Suprapubic skin (tissue), 4 donors: ENCODE measurements around the gene KCNK6. TPM values are rescaled to one million over a fixed set of nuclear protein-coding genes. Genes with fewer than 3 reads are reported as not detected.
"Not testable (repeated sequence)": the region's sequence is repeated elsewhere in the genome, so short reads cannot be mapped to it uniquely, and the experiment has no call there.

Source experiments
- DNase-seq, 2 donors: peaks; one replicate each; pipeline ENCODE4 v3.0.0-alpha.2; 2019; ENCODE audit warnings: low spot score in 2 of 2
- H3K27ac ChIP-seq: fragments of 200-600 bp; sonication (generic); one replicate; pipeline ENCODE4 v1.5.1; 2019
- H3K27me3 ChIP-seq: fragments of 200-600 bp; sonication (generic); one replicate; pipeline ENCODE4 v1.5.1; 2019
- H3K36me3 ChIP-seq: fragments of 200-600 bp; sonication (generic); one replicate; pipeline ENCODE4 v1.5.1; 2019
- H3K4me1 ChIP-seq: fragments of 200-600 bp; sonication (generic); one replicate; pipeline ENCODE4 v1.5.1; 2019
- H3K4me3 ChIP-seq: fragments of 200-600 bp; sonication (generic); one replicate; pipeline ENCODE4 v1.5.1; 2019; ENCODE audit warnings: mild to moderate bottlenecking
- H3K9me3 ChIP-seq: fragments of 200-600 bp; sonication (generic); one replicate; pipeline ENCODE4 v1.5.1; 2019
- CTCF ChIP-seq, 2 donors: fragments of 200-600 bp in 1 of 2; fragments of 450-650 bp in 1 of 2; sonication (generic) in 1 of 2; IDR thresholded peaks; one replicate each; pipeline ENCODE4 v1.5.1; 2016 to 2019; ENCODE audit warnings: antibody characterized with exemption in 2 of 2, mild to moderate bottlenecking in 1 of 2, moderate library complexity in 1 of 2
- EP300 ChIP-seq: sonication (generic); formaldehyde crosslinking; IDR thresholded peaks from one replicate; pipeline ENCODE4 v1.6.1; 2017; ENCODE audit warnings: antibody characterized with exemption
- POLR2A ChIP-seq, 2 donors: fragments of 450-650 bp; IDR thresholded peaks; one replicate each; pipeline ENCODE4 v1.6.1; 2017; ENCODE audit warnings: antibody characterized with exemption in 2 of 2, mild to moderate bottlenecking in 2 of 2, moderate library complexity in 2 of 2
- POLR2AphosphoS5 ChIP-seq, 3 donors: sonication (generic); formaldehyde crosslinking; IDR thresholded peaks; one replicate each; pipeline ENCODE4 v1.6.1; 2017; ENCODE audit warnings: antibody characterized with exemption in 3 of 3
- WGBS: methylation state at CpG from one replicate; pipeline ENCODE4 v1.1.5; 2018; 5-methylcytosine and 5-hydroxymethylcytosine counted together
- total RNA-seq, 4 donors: library from RNA; depleted of rRNA; stranded (reverse); fragments of >200 nt; gene quantifications; one replicate each; pipeline ENCODE4 v1.1.0, GENCODE V29; 2016

Gene KCNK6
- total RNA-seq, 4 donors from 2014 or later = 18.6 to 27.4 (median 22.8) TPM

GRCh38 chr19:38362076-38362945, 42.7 kb downstream of the KCNK6 start:
- Histone ChIP-seq H3K36me3 (no peaks in the 10 kb centered on the region), H3K4me3 (peak overlapping the region; percentile 70), H3K9me3 (no peaks in the 10 kb centered on the region), H3K4me1 (peaks cover 21% of the 10 kb centered on the region), H3K27ac (peak overlapping the region; percentile 40), H3K27me3 (peaks cover 19% of the 10 kb centered on the region)
- DNase-seq = peak; percentile 92
- TF ChIP-seq EP300 (no peak), POLR2A (IDR thresholded peaks at IDR 0.05) (no peak), CTCF (IDR thresholded peaks at IDR 0.05) (no peak), POLR2AphosphoS5 (IDR thresholded peaks at IDR 0.05) (no peak)
- 4% methylated on average over 17 of the region's 68 CpGs for WGBS

- not testable (repeated sequence) for H3K27ac ChIP-seq, DNase-seq, H3K36me3 ChIP-seq, H3K9me3 ChIP-seq
- Histone ChIP-seq H3K4me1 (peaks cover 21% of the 10 kb centered on the region), H3K4me3 (peak overlapping the region; percentile 70), H3K27me3 (peaks cover 19% of the 10 kb centered on the region)
- WGBS = 81% methylated on average over 15 of the region's 16 CpGs
Observed at GRCh38 chr19:38362946-38363688, 43.5 kb downstream of the KCNK6 start.

- TF ChIP-seq EP300 = no peak
- no peak for TF ChIP-seq CTCF (IDR thresholded peaks at IDR 0.05)
- TF ChIP-seq POLR2A (IDR thresholded peaks at IDR 0.05) = no peak
- TF ChIP-seq POLR2AphosphoS5 (IDR thresholded peaks at IDR 0.05) = no peak
- Histone ChIP-seq H3K4me3 (no peak overlapping the region), H3K27me3 (no peaks in the 10 kb centered on the region), H3K36me3 (no peaks in the 10 kb centered on the region), H3K9me3 (no peaks in the 10 kb centered on the region), H3K4me1 (peaks cover 12% of the 10 kb centered on the region), H3K27ac (no peak overlapping the region)
- DNase-seq = no peak
- WGBS = 83% methylated on average over 12 of the region's 12 CpGs
Observed at GRCh38 chr19:38367041-38367440, 47.4 kb downstream of the KCNK6 start.

- H3K27me3 ChIP-seq = no peaks in the 10 kb centered on the region
- 80% methylated on average over 2 of the region's 2 CpGs for WGBS
- TF ChIP-seq POLR2A (IDR thresholded peaks at IDR 0.05) = no peak
- no peak for TF ChIP-seq EP300
- TF ChIP-seq CTCF (IDR thresholded peaks at IDR 0.05) = no peak
- TF ChIP-seq POLR2AphosphoS5 (IDR thresholded peaks at IDR 0.05) = no peak
- no peaks in the 10 kb centered on the region for H3K36me3 ChIP-seq
- no peak overlapping the region for H3K4me3 ChIP-seq
- H3K27ac ChIP-seq = no peak overlapping the region
- no peak for DNase-seq
- H3K9me3 ChIP-seq = no peaks in the 10 kb centered on the region
- H3K4me1 ChIP-seq = peaks cover 4% of the 10 kb centered on the region
Observed at GRCh38 chr19:38369584-38369983, 49.9 kb downstream of the KCNK6 start.

GRCh38 chr19:38370299-38370698, 50.7 kb downstream of the KCNK6 start:
- TF ChIP-seq POLR2A (IDR thresholded peaks at IDR 0.05) = no peak
- no peak for TF ChIP-seq EP300
- TF ChIP-seq POLR2AphosphoS5 (IDR thresholded peaks at IDR 0.05) = no peak
- no peaks in the 10 kb centered on the region for H3K9me3 ChIP-seq
- H3K4me1 ChIP-seq = peaks cover 6% of the 10 kb centered on the region
- H3K4me3 ChIP-seq = no peak overlapping the region
- no peaks in the 10 kb centered on the region for H3K36me3 ChIP-seq
- DNase-seq = no peak
- H3K27ac ChIP-seq = no peak overlapping the region
- 74% methylated on average over 12 of the region's 12 CpGs for WGBS
- no peaks in the 10 kb centered on the region for H3K27me3 ChIP-seq

GRCh38 chr19:38371081-38371480, 51.4 kb downstream of the KCNK6 start:
- Histone ChIP-seq H3K27me3 (no peaks in the 10 kb centered on the region), H3K4me1 (peaks cover 14% of the 10 kb centered on the region), H3K27ac (no peak overlapping the region), H3K9me3 (no peaks in the 10 kb centered on the region), H3K4me3 (no peak overlapping the region), H3K36me3 (no peaks in the 10 kb centered on the region)
- WGBS = 82% methylated on average over 6 of the region's 6 CpGs
- DNase-seq = no peak
- TF ChIP-seq POLR2A (IDR thresholded peaks at IDR 0.05) = no peak
- no peak for TF ChIP-seq CTCF (IDR thresholded peaks at IDR 0.05)
- TF ChIP-seq EP300 = no peak
- TF ChIP-seq POLR2AphosphoS5 (IDR thresholded peaks at IDR 0.05) = no peak
